CD4-positive, alpha-beta T cell treated with Interleukin-2 at 100 ng/mL for 4 hours (primary cell): ENCODE data around the gene CAPN9.
"Not testable (repeated sequence)": the region's sequence is repeated elsewhere in the genome, so short reads cannot be mapped to it uniquely, and the experiment has no call there.

ENCODE experiments used
- DNase-seq: peaks from one replicate; pipeline ENCODE4 v3.0.0-alpha.2; 2020; ENCODE audit warnings: low spot score

The CAPN9 gene, protein sequence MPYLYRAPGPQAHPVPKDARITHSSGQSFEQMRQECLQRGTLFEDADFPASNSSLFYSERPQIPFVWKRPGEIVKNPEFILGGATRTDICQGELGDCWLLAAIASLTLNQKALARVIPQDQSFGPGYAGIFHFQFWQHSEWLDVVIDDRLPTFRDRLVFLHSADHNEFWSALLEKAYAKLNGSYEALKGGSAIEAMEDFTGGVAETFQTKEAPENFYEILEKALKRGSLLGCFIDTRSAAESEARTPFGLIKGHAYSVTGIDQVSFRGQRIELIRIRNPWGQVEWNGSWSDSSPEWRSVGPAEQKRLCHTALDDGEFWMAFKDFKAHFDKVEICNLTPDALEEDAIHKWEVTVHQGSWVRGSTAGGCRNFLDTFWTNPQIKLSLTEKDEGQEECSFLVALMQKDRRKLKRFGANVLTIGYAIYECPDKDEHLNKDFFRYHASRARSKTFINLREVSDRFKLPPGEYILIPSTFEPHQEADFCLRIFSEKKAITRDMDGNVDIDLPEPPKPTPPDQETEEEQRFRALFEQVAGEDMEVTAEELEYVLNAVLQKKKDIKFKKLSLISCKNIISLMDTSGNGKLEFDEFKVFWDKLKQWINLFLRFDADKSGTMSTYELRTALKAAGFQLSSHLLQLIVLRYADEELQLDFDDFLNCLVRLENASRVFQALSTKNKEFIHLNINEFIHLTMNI

GRCh38 chr1:230747127-230747730 is at the start of gene CAPN9:
Gene CAPN9, plus strand, starts transcription at chr1:230747388. Its CDS starts 109 bp downstream, at chr1:230747497.
- DNase-seq, result no peak

DNA sequence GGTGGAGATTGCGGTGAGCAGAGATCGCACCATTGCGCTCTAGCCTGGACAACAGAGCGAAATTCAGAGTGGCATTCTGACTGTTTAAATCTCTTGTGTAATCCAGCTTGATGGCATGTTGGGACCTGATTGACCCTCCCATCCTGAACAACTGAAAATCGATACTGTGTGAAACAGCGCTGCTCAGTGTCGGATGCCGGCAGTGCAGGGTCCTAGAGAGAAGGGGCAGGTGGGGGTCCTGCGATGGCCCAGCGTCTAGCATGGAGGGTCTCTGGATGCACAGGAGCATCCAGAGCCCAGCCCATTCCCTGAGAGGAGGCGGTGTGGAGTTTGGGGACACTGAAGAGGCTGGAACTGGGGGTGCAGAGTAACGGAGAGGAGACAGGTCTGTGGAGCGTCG is 49.1 kb upstream of the CAPN9 start:
- no peak for DNase-seq

DNA sequence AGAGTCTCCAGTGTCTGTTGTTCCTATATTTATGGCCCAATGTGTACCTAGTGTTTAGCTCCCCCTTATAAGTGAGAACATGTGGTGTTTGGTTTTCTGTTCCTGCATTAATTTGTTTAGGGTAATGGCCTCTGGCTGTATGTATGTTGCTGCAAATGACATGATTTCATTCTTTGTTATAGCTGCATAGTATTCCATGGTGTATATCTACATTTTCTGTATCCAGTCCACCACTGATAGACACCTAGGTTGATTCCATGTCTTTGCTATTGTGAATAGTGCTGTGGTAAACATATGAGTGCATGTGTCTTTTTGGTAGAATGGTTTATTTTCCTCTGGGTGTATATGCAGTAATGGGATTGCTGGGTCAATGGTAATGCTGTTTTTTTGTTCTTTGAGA is 48.2 kb upstream of the CAPN9 start:
- not testable (repeated sequence) for DNase-seq

GRCh38 chr1:230699716-230700115 is 47.5 kb upstream of the CAPN9 start:
- no peak for DNase-seq

GRCh38 chr1:230700132-230700531 is 47.1 kb upstream of the CAPN9 start:
- no peak for DNase-seq

DNA sequence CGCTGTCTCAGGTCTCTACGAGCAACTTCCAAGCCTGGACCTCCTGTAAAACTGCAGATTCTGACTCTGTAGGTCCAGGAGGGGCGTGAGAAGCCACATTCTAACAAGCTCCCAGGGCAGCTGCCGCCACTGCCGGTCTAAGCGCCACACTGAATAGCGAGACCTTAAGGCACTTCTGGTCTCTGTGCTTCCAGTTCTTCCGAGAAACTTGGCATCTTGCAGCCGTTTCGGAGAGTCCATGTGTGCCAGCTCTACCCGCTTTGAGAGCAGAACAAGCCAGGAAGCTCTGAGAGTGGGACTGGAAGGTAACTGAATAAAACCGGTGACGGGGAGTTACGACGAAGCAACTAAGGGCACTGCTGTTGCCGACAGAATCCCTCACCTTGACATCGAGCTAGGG is 45.8 kb upstream of the CAPN9 start:
- no peak for DNase-seq

GRCh38 chr1:230701895-230702768 is 45.1 kb upstream of the CAPN9 start:
- no peak for DNase-seq

DNA sequence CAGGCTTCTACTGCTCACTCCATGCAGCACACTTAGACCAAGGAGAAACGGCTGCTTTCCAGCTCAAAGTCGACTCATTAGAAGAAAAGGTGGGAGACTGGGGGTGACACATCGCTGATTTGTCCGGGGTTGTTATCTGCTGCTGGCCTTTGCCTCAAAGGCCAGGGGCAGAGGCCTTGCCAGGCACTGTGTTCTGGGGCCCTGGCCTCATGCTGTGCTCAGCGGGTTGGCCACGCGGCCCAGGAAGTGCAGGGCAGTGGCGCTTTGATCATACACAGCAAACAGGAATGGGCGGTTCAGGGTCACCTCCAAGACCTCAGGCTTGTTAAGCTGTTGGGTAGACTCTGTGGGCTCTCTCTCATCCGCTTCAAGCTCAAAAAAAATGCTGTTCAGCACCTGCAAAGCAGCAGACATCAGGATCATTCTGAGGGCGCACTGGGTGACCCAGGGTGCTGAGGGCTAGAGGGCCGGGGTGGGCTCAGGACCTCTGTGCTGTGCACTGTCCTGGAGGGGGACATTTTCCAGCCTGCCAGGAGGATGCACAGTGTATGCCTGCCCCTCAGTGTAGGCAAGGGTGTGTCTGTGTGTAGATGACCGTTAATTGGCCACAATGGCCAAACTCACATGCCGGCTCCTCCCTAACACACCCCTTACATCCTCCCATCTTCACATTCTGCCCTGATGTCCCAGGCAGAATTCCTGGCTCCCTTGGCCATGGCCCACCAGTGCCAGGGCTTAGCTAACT is 44.1 kb upstream of the CAPN9 start:
- DNase-seq, result no peak

DNA sequence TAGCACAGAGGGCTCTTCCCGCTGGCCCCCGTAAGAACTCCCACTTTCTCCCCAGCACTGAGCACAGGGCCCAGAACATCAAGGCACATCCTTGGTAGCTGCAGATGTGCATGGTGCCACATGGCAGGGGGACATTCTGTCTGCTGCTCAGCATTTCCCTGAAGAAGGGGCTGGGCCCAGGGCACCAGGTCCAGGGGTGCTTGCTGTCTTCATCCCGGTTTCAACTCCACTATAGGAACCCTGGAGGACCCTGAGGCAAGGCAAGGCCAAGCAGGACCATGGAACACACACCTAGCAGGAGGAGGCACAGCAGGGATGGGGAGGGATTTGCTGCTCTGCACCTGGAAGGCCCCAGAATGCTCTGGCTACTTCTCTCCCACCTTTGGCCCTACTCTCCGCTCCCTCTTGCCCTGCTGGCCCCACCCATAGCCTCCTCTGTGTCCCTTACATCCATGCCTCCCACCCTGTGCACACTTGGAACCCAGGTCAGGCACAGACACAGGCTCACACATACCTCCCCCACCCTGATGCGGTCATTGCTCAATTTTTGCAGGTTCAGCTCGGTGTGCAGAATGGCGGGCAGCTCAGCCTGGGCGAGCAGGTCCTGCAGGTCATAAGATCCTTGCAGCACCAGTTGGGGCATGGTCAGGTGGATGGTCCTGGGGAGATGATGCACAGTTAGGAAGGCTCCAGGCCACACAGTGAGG is 43.4 kb upstream of the CAPN9 start:
- DNase-seq, result no peak

- DNase-seq, result no peak
Measured at GRCh38 chr1:230704830-230705229, 42.4 kb upstream of the CAPN9 start.

DNA sequence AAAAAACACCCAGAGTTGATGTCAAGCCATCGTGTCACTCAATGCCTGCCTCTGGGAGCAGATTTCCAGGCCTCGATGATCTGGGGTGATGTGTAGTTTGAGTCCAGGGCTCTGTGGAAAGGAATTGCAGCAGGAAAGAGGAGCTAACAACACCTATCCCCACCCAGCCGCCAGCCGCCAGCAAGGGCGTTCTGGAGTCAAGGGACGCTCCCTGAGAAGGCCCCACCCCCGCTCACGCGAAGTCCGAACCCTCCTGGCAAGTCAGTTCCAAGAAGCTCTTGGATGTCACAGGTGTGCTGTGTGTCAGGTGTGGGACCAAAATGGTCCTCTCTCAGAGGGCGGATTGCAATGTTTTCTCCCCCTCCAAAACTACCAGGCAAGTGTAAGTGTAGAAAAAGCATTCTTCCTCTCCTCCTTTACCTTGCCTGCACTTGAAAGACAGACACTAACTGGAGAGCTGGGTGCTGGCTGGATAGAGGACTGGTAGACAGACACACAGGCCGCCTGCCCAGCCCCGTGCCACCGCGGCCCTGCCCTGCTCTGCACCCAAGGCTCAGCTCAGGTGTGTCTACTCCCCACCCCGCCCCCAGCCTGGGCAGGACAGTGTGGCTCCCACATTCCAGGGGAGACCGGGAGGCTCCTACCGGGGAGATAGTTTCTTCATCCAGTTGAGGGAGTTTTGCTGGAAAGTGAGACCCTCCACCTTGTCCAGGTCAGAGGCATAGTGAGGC is 41.7 kb upstream of the CAPN9 start:
- no peak for DNase-seq

GRCh38 chr1:230706020-230706699 is 41.0 kb upstream of the CAPN9 start:
- no peak for DNase-seq

DNA sequence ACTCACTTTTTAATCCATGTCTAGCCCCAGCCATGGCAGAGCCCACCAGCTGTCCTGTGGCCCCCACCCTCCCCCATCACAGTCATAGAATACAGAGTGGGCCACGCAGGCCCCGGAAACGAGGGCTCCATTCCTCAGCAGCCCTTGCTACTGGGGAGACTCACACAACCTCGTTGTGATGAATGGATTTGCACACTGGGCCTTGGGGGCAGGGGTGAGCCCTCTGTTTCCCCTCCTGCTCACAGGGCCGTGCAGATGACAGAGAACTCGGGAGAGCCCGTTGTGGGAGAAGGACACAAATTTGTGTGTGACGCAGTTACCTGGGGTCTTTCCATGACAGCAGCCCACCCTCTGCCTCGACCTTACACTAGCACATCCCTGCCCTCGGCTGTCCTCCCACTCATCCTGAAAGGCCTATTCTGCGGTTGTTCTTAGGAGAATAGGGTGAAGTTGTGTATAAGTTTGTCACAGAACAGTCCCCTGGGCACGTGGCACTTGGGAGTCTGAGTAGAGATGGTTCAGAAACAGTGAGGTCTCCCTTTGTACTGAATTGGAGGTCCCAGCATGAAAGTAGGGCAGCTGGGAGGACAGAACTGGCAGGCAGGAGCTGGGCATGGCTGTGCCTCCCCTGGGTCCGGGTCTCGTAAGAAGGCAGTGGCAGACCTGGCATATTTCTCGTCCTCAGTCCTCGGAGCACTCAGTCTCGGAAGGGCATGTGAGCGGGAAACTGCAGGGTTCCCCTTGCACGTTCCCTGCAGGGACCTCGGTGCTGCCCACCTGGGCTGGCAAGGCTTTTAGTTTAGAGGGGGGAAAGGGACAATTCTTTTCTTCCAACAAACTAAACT is 40.1 kb upstream of the CAPN9 start:
- DNase-seq, result no peak

GRCh38 chr1:230707732-230708630 is 39.2 kb upstream of the CAPN9 start:
- DNase-seq, result no peak

DNA sequence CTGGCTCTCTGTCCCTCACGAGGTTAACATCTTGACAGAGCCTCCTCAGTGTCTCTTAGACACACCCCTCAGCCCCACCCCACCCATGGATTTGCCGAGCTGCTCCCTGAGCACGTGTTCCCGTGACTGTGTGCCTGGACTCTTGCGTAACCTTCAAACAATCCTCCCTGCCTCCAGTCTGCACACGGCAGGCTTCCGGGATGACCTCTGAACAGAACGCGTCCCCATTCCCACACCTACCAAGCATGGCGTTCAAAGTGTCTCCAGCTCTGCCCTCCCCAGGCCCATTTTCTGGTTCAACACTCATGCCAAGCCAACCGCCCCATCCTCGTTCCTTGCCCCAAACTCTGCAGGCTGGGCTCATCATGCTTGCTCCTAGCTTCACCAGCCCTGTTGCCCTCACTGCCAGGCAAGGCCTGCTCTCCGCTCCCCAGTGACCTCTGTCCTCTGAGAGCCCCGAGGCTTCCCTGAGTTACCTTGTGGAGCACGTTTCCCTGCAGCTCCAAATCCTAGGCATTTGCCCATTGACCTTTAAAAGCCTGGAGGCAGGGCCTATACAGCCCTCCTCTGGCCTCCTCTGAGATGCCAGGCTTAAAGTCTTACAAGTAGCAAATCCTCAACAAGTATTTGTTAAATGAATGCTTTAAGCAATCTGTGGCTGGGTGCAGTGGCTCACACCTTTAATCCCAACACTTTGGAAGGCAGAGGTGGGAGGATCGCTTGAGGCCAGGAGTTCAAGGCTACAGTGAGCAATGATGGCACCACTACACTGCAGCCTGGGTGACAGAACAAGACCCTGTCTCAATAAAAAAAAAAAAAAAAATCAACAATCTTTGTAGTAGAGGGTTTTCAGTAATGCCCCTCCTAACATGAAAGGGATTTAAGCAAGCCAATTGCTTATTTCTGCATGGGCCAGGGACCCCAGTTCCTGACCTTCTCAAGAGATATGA is 38.3 kb upstream of the CAPN9 start:
- no peak for DNase-seq
